Liver (tissue), 9 donors: ENCODE data around the gene PZP. TPM values are rescaled to one million over a fixed set of nuclear protein-coding genes. Genes with fewer than 3 reads are reported as not detected.
A peak's percentile ranks its signal among the peaks of the same experiment; 100 is the strongest.
"Not testable (repeated sequence)": the region's sequence is repeated elsewhere in the genome, so short reads cannot be mapped to it uniquely, and the experiment has no call there.

Experiments used
- DNase-seq: peaks from one replicate; pipeline ENCODE4 v3.0.0-alpha.2; 2017; ENCODE audit warnings: low spot score
- H3K27ac ChIP-seq, 2 donors: one replicate each; pipeline ENCODE4 v1.7.0; 2013; ENCODE audit warnings: inconsistent platforms in 2 of 2, low read length in 2 of 2, control low read depth in 1 of 2, low read depth in 1 of 2, mild to moderate bottlenecking in 1 of 2
- H3K27me3 ChIP-seq, 4 donors: one replicate each; pipeline versions ENCODE4 v1.6.1 to v1.7.0; 2013; ENCODE audit warnings: low read length in 3 of 4, inconsistent platforms in 1 of 4, mild to moderate bottlenecking in 1 of 4, moderate library complexity in 1 of 4; ENCODE audit not compliant: control insufficient read depth in 4 of 4, insufficient read depth in 4 of 4
- H3K36me3 ChIP-seq, 4 donors: one replicate each; pipeline versions ENCODE4 v1.6.1 to v1.7.0; 2013; ENCODE audit warnings: low read length in 3 of 4, mild to moderate bottlenecking in 3 of 4, low read depth in 1 of 4, moderate library complexity in 1 of 4; ENCODE audit not compliant: control insufficient read depth in 4 of 4, insufficient read depth in 3 of 4
- H3K4me1 ChIP-seq, 4 donors: one replicate each; pipeline versions ENCODE4 v1.6.1 to v1.7.0; 2013; ENCODE audit warnings: low read length in 3 of 4, mild to moderate bottlenecking in 3 of 4, moderate library complexity in 1 of 4; ENCODE audit not compliant: control insufficient read depth in 4 of 4, insufficient read depth in 4 of 4
- H3K4me3 ChIP-seq, 3 donors: one replicate each; pipeline versions ENCODE4 v1.6.1 to v1.7.0; 2013; ENCODE audit warnings: low read length in 3 of 3, control low read depth in 1 of 3, low read depth in 1 of 3, mild to moderate bottlenecking in 1 of 3
- H3K9ac ChIP-seq, 2 donors: one replicate each; pipeline ENCODE4 v1.7.0; 2013; ENCODE audit warnings: low read length in 2 of 2, mild to moderate bottlenecking in 2 of 2, moderate library complexity in 2 of 2, control low read depth in 1 of 2, low read depth in 1 of 2
- H3K9me3 ChIP-seq, 4 donors: one replicate each; pipeline versions ENCODE4 v1.6.1 to v1.7.0; 2013; ENCODE audit warnings: low read length in 3 of 4; ENCODE audit not compliant: control insufficient read depth in 4 of 4
- ATF3 ChIP-seq: IDR thresholded peaks from 2 replicates; pipeline ENCODE4 v1.6.1; 2016; ENCODE audit warnings: antibody characterized with exemption
- CTCF ChIP-seq: fragments of 150-350 bp; IDR thresholded peaks from 2 replicates; pipeline ENCODE4 v1.5.1; 2017; ENCODE audit warnings: improper control_type of control experiment, low read depth, low read length; ENCODE audit not compliant: missing input control
- EGR1 ChIP-seq, 2 donors: IDR thresholded peaks; 2 replicates each; pipeline ENCODE4 v1.6.1; 2016 to 2018; ENCODE audit warnings: antibody characterized with exemption in 2 of 2, low read depth in 2 of 2
- FOXA1 ChIP-seq: IDR thresholded peaks from 2 replicates; pipeline ENCODE4 v1.6.1; 2016; ENCODE audit warnings: antibody characterized with exemption
- GABPA ChIP-seq, 2 donors: IDR thresholded peaks in 1 of 2; conservative IDR thresholded peaks in 1 of 2; 2 replicates each; pipeline ENCODE4 v1.6.1; 2016; ENCODE audit warnings: antibody characterized with exemption in 2 of 2, mild to moderate bottlenecking in 1 of 2, moderate library complexity in 1 of 2
- HNF4A ChIP-seq, 2 donors: conservative IDR thresholded peaks; 2 replicates each; pipeline ENCODE4 v1.6.1; 2016; ENCODE audit warnings: antibody characterized with exemption in 2 of 2, mild to moderate bottlenecking in 2 of 2
- HNF4G ChIP-seq: IDR thresholded peaks from 2 replicates; pipeline ENCODE4 v1.6.1; 2016; ENCODE audit warnings: antibody characterized with exemption
- JUND ChIP-seq, 2 donors: IDR thresholded peaks; 2 replicates each; pipeline ENCODE4 v1.6.1; 2016; ENCODE audit warnings: antibody characterized with exemption in 2 of 2
- MAX ChIP-seq: IDR thresholded peaks from 2 replicates; pipeline ENCODE4 v1.6.1; 2016; ENCODE audit warnings: antibody characterized with exemption
- NR2F2 ChIP-seq: IDR thresholded peaks from 2 replicates; pipeline ENCODE4 v1.6.1; 2016; ENCODE audit warnings: antibody characterized with exemption
- RAD21 ChIP-seq, 2 donors: IDR thresholded peaks; 2 replicates each; pipeline ENCODE4 v1.6.1; 2016; ENCODE audit warnings: antibody characterized with exemption in 2 of 2, mild to moderate bottlenecking in 2 of 2
- REST ChIP-seq: IDR thresholded peaks from 2 replicates; pipeline ENCODE4 v1.6.1; 2016; ENCODE audit warnings: antibody characterized with exemption, mild to moderate bottlenecking
- RXRA ChIP-seq, 2 donors: IDR thresholded peaks; 2 replicates each; pipeline ENCODE4 v1.6.1; 2017 to 2018; ENCODE audit warnings: antibody characterized with exemption in 2 of 2, mild to moderate bottlenecking in 1 of 2
- TAF1 ChIP-seq: conservative IDR thresholded peaks from 2 replicates; pipeline ENCODE4 v1.6.1; 2016; ENCODE audit warnings: antibody characterized with exemption, mild to moderate bottlenecking
- ZBTB33 ChIP-seq: IDR thresholded peaks from 2 replicates; pipeline ENCODE4 v1.6.1; 2016; ENCODE audit warnings: antibody characterized with exemption
- WGBS: extraction: QIAGEN DNeasy Blood & Tissue Kit; methylation state at CpG from one replicate; pipeline ENCODE4 v1.1.7; 2013; 5-methylcytosine and 5-hydroxymethylcytosine counted together
- polyA plus RNA-seq, 2 donors: library from polyadenylated mRNA; stranded (reverse) in 1 of 2; unstranded in 1 of 2; fragments of 200-250 nt in 1 of 2; fragments of >200 nt in 1 of 2; fragmentation: Nextera tagmentation in 1 of 2; extraction: Ambion mirVana in 1 of 2; gene quantifications; one replicate each; pipeline versions ENCODE4 v1.2.1 to v1.2.3, GENCODE V29; 2013 to 2015
- total RNA-seq, 2 donors: library from RNA; depleted of rRNA; stranded (reverse); fragments of >200 nt; gene quantifications; one replicate each; pipeline ENCODE4 v1.2.3, GENCODE V29; 2014
- donor health status: healthy.
- donor health status: healthy.
- donor health status: healthy.
- donor health status: healthy.
- donor health status: healthy.

PZP gene
- total and polyA plus RNA-seq, 4 donors: 0.05 to 18.7 (median 2.8) TPM

- H3K4me1 ChIP-seq, H3K36me3 ChIP-seq, H3K9me3 ChIP-seq, H3K27me3 ChIP-seq, DNase-seq: not testable (repeated sequence)
- peak overlapping the region in 1 of 2 donors; percentile 14 for H3K9ac ChIP-seq
- 35% methylated on average over 9 of the region's 9 CpGs for WGBS
- TF ChIP-seq RAD21 (IDR thresholded peaks at IDR 0.05) (peak in 1 of 2 donors; percentile 21), RXRA (IDR thresholded peaks at IDR 0.05) (peak in 1 of 2 donors; percentile 41), NR2F2 (peak; percentile 10), CTCF (peak; percentile 13)
- peak overlapping the region; percentile 73 for H3K27ac ChIP-seq
- peak overlapping the region in 1 of 3 donors; percentile 1 for H3K4me3 ChIP-seq
These were observed 12.8 kb upstream of the PZP start for GRCh38 chr12:9221011-9221410.

GRCh38 chr12:9214534-9214933, 6.3 kb upstream of the PZP start:
- TF ChIP-seq HNF4A (conservative IDR thresholded peaks at IDR 0.05): no peak
- no peak for TF ChIP-seq HNF4G
- TF ChIP-seq RAD21 (IDR thresholded peaks at IDR 0.05): no peak
- no peak for TF ChIP-seq GABPA (IDR thresholded peaks at IDR 0.05 in 1 of 2, conservative IDR thresholded peaks at IDR 0.05 in 1 of 2)
- no peak for TF ChIP-seq EGR1 (IDR thresholded peaks at IDR 0.05; ENCODE audit: low read depth in 2 of 2)
- TF ChIP-seq ZBTB33: no peak
- no peak for TF ChIP-seq TAF1
- TF ChIP-seq JUND (IDR thresholded peaks at IDR 0.05): no peak
- no peak for TF ChIP-seq RXRA (IDR thresholded peaks at IDR 0.05)
- TF ChIP-seq ATF3: no peak
- TF ChIP-seq MAX: no peak
- TF ChIP-seq NR2F2: no peak
- TF ChIP-seq REST: no peak
- no peak for TF ChIP-seq FOXA1
- peaks cover 0 to 1% (median 0%) of the 10 kb centered on the region in 4 donors for H3K9me3 ChIP-seq
- H3K4me1 ChIP-seq: no peaks in the 10 kb centered on the region
- no peak overlapping the region for H3K27ac ChIP-seq
- WGBS: 91% methylated on average over 2 of the region's 2 CpGs
- no peak for DNase-seq
- H3K9ac ChIP-seq: no peak overlapping the region
- H3K4me3 ChIP-seq: no peak overlapping the region
- no peaks in the 10 kb centered on the region for H3K36me3 ChIP-seq
- no peaks in the 10 kb centered on the region for H3K27me3 ChIP-seq
